GM19438 (cell line): ENCODE measurements around the gene ADGRL3.
"Not testable (repeated sequence)": the region's sequence is repeated elsewhere in the genome, so short reads cannot be mapped to it uniquely, and the experiment has no call there.

Experiments
- ATAC-seq: cut with Tn5 transposase; IDR thresholded peaks from one replicate; pipeline ENCODE4 v1.9.1; 2021; ENCODE audit warnings: low read depth; ENCODE audit not compliant: unreplicated experiment

The ADGRL3 gene

DNA sequence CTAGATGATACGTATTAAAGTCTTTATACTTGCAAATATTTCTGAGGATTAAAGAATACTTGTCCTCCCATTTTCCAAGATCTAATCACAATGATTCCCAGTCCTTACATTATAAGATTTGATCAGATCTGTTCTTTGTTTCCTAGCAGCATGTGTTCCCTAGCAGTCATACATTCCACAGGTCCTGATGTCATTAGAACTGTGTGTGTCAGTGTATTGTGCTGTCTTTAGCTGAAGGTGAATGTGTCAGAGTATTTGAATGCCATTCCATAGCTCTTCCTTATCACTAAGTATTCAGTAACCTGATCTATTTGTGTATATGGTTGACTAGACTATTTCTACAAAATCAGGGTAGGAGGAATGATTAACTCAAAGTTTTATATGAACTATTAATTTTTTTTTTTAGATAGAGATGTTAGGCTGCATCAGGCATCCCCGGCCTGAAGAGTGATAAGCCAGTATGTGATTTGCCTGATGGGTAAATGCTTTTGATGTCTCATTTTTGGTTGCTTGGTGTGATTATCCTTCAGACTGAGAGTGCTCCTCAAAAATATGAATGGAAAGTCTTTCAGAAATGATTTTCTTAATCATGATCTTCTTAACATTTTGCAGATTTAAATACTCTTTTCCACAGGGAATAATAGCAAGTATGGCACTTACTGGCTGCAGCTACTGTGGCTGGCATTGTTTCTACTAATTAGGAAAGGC, 4.4 kb downstream of the ADGRL3 start:
- ATAC-seq = no peak

DNA sequence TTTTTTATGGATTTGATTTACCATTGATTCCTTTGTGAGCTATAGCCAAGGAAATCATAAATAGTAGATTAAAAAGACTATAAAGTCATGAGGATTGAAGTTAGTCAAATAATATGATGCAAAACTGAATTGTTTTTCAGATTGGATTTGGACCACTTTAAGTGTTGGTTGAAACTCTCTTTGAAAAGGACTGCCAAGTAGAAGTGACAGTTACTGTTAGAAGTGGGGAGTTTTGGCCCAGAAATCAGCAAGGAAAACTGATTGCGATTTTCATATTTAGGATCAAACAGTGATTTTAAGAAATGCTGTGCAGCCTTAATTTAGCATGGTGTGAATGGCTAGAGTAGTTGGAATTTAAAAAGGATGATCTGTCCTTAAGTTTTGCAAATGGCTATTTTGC, 4.9 kb downstream of the ADGRL3 start:
- no peak for ATAC-seq

DNA sequence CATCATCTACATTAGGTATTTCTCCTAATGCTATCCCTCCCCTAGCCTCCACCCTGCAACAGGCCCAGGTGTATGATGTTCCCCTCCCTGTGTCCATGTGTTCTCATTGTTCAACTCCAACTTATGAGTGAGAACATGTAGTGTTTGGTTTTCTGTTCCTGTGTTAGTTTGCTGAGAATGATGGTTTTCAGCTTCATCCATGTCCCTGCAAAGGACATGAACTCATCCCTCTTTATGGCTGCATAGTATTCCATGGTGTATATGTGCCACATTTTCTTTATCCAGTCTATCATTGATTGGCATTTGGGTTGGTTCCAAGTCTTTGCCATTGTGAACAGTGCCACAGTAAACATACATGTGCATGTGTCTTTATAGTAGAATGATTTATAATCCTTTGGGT, 7.0 kb downstream of the ADGRL3 start:
- not testable (repeated sequence) for ATAC-seq

GRCh38 chr4:61210186-61210939, 10.2 kb downstream of the ADGRL3 start:
- ATAC-seq = no peak

GRCh38 chr4:61211781-61212180, 11.7 kb downstream of the ADGRL3 start:
- ATAC-seq = no peak

DNA sequence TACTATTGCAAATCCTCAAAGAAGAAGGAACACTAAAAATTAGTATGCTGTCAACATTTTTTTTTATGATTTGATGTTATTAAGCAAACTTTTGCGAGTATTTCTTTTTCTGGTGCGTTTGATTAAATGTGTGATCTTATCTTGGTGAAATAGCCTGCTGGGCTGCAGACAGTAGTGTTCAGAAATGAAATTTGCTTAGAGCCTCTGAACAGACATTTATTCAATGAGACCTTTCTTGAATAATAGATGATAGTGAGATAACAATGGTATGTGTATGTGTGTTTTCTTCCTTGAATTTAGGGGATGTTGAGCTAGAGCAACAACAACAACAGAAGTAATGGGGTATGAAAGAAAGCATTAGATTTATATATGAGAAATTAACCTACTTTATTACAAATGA, 12.7 kb downstream of the ADGRL3 start:
- ATAC-seq = no peak

- no peak for ATAC-seq
Observed at GRCh38 chr4:61214680-61215079, 14.6 kb downstream of the ADGRL3 start.

GRCh38 chr4:61217222-61217621, 17.1 kb downstream of the ADGRL3 start:
- no peak for ATAC-seq

- no peak for ATAC-seq
Observed at GRCh38 chr4:61220556-61220955, 20.4 kb downstream of the ADGRL3 start.

DNA sequence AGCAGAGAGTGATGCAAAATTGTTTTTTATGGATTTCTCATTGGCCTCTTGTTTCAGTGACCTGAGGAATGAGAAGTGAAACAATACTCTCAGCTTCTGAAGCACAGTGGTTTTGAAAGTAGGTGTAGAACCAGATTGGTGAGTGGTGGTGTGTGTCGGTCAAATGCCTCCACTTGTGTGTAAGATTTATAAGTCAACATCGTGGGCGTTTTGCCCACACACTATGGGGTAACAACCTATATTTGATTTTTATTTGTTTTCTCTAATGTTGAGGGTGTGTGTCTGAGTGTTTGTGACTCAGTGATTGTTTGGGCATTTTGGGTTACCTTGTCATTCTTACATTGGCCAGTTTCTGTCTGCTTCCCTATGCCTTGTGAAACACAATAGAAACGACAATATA, 23.3 kb downstream of the ADGRL3 start:
- ATAC-seq = no peak

DNA sequence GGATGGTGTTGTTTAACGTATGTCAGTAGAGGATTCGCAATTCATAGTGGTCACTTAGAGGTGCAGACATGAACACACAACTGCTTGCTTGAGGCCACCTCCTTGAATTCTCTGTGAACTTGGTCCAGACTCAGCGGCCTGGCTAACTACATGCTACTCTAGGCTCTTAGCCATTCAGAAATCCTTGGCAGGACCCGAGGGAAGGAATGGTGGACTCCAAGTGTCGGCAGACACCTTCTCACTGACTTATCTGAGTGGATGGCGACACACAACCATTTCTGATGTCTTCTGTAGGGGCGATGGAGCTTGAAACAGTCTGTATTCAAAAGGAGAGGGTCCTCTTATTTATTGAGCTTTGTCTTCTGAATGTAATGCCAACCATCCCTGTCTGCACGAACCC, 24.4 kb downstream of the ADGRL3 start:
- no peak for ATAC-seq

GRCh38 chr4:61225656-61226055, 25.5 kb downstream of the ADGRL3 start:
- no peak for ATAC-seq

- no peak for ATAC-seq
Observed at GRCh38 chr4:61231421-61231820, 31.3 kb downstream of the ADGRL3 start.

DNA sequence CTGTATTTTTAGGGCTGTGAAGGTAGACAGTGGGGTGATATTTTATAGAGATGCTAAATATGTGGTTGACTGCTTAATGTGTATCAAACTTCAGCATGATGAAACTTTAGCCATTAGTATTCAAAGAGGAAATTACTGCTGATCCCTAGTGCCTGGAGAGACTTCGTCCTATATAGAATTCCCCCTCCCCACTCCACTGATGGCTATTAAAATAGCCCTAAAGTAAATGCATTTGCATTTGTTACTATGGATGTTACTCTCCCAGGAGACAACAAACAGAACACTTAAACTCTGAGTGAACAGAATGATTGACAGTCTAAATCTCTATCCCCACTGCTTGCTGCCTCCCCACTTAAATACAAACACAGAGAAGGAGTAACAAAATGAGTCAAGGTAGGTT, 39.1 kb downstream of the ADGRL3 start:
- no peak for ATAC-seq

DNA sequence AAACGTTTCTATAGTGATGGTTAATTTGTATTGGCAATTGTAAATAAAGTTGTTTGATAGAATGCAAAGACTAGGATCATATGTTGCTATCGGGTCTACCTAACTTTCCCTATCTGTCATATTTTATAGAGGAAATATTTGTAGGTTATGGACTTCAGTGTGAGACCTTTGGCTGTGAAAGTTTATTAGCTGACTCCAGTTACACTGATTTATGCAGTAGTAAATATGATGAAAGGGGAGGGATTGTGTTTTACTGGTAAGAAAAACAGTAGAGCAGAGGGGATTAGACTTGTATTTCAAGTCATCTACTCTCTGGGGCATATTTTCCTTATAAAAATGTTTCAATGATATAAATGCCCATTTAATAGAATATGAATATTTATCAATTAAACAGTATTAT, 43.8 kb downstream of the ADGRL3 start:
- no peak for ATAC-seq

DNA sequence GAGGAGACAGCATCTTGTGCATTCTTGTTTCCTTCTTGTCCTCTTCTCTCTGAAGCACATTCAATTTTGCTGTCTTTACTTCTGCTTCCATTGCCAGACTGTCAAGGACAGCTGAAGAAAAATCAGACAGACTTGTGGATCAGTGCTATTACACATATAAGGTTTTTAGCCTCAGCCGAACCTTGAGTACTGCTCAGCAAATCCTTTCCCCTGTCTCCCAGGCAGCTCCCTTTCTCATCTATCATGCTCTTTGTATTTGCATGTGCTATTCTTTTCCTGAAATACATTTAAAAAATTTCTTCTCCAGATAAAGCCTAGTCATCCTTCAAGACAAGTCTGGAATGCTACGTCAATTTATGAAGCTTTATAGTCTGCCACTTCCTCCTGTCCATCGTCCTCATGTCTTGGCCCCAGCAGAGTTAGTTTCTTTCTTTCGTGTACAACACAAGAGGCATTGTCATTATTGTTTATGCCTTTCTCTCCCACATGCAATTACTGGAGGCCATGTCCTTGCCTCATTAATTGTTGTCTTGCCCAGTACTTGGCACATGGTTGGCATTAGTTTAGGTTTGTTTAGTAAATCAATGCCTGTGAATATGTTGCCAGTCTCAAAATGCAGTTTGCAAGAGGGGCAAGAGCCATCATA, 45.1 kb downstream of the ADGRL3 start:
- no peak for ATAC-seq

DNA sequence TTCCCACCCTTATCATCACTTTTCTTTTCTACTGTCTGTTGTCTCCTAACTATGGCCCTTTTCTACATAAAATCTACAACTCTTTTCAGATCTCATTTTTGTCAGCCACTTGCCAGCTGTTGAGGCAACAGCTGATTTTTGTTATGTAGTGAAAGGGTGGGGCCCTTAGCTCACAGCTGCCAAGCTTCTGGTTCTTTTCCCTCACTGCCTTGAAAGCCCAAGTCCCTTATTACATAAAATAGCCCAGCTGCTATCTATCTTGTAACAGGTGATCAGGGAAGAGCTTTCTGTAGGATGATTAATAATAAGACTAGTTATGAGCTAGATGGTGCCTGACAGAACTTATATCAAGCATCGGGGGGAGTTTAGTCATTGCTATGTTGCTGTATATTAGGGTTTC, 45.9 kb downstream of the ADGRL3 start:
- ATAC-seq = no peak

- no peak for ATAC-seq
Observed at GRCh38 chr4:61248705-61249104, 48.6 kb downstream of the ADGRL3 start.

DNA sequence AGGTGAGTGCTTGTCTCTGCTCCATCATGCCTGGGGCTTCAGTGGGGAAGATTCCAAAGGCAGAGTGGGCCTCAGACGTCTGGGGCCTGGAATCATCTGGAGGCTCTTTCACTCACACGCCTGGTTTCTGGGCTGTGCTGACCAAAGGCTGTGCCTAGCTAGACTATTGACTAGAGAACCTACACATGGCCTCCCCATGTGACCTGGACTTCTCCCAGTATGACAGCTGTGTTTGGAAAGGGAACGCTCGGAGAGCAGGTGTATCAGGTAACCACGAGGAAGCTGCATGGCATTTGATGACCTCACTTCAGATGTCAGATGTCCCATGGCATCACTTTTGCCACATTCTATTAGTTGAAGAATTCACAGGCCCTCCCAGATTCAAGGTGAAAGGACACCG, 51.0 kb downstream of the ADGRL3 start:
- ATAC-seq = no peak

DNA sequence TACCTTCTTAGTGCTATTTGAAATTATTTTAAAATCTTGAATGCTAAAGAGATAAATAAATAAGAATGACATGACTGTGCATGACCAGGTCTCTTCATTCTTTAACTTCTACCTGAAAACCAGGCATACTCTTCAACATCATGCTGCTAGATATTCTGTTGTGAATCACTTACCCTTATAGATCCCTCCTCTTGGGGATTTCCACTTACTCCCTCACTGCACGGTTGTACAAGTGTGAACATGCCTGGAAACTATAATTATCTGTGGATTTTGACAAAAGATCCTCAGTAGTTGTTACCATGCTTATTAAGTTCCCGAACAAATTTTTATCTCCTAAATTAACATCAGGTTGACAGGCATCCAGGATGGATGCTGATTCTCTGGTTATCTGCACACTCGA, 54.3 kb downstream of the ADGRL3 start:
- no peak for ATAC-seq

GRCh38 chr4:61273233-61273632, 73.1 kb downstream of the ADGRL3 start:
- ATAC-seq = no peak

GRCh38 chr4:61274286-61274685, 74.2 kb downstream of the ADGRL3 start:
- no peak for ATAC-seq
